Transverse colon (tissue), 4 donors: ENCODE measurements around the gene RNU5B-1. TPM values are rescaled to one million over a fixed set of nuclear protein-coding genes. Genes with fewer than 3 reads are reported as not detected.

ENCODE experiments used
- DNase-seq: peaks from one replicate; pipeline ENCODE4 v3.0.0-alpha.2; 2019
- H3K27ac ChIP-seq, 4 donors: fragments of 200-600 bp; sonication (generic); 2 replicates each; pipeline ENCODE4 v1.5.1; 2016 to 2018; ENCODE audit warnings: inconsistent platforms in 4 of 4
- H3K27me3 ChIP-seq: fragments of 200-600 bp; sonication (generic); 2 replicates; pipeline ENCODE4 v1.5.1; 2017; ENCODE audit warnings: inconsistent platforms
- H3K36me3 ChIP-seq, 4 donors: fragments of 200-600 bp; sonication (generic); 2 replicates each; pipeline ENCODE4 v1.5.1; 2017 to 2019; ENCODE audit warnings: inconsistent platforms in 4 of 4
- H3K4me1 ChIP-seq, 4 donors: fragments of 200-600 bp; sonication (generic); 2 replicates each; pipeline ENCODE4 v1.5.1; 2017 to 2020; ENCODE audit warnings: inconsistent platforms in 4 of 4
- H3K4me3 ChIP-seq, 4 donors: fragments of 200-600 bp; sonication (generic); 1 replicate in 1 of 4; 2 replicates in 3 of 4; pipeline versions ENCODE4 v1.5.1 to v1.6.1; 2017 to 2019; ENCODE audit warnings: inconsistent platforms in 4 of 4
- H3K9me3 ChIP-seq, 2 donors: fragments of 200-600 bp; sonication (generic); 2 replicates each; pipeline ENCODE4 v1.5.1; 2017 to 2019; ENCODE audit warnings: inconsistent platforms in 2 of 2
- EP300 ChIP-seq: sonication (generic); formaldehyde crosslinking; IDR thresholded peaks from one replicate; pipeline ENCODE4 v1.6.1; 2017; ENCODE audit warnings: antibody characterized with exemption, low read depth
- POLR2A ChIP-seq: fragments of 450-650 bp; IDR thresholded peaks from one replicate; pipeline ENCODE4 v1.6.1; 2016; ENCODE audit warnings: antibody characterized with exemption, mild to moderate bottlenecking, moderate library complexity
- POLR2AphosphoS5 ChIP-seq, 3 donors: sonication (generic); formaldehyde crosslinking; IDR thresholded peaks; one replicate each; pipeline ENCODE4 v1.6.1; 2016; ENCODE audit warnings: antibody characterized with exemption in 3 of 3
- WGBS, 2 donors: methylation state at CpG; one replicate each; pipeline ENCODE4 v1.1.5; 2018; ENCODE audit warnings: low coverage in 1 of 2; 5-methylcytosine and 5-hydroxymethylcytosine counted together
- in situ Hi-C, 4 donors: fragments of 200-750 bp; cut with MboI; loops; one replicate each; pipeline versions ENCODE4 v1.15.0 to v1.15.1; 2017; ENCODE audit warnings: low sequenced_read_pairs in 3 of 4, low pct_ligation_motif_present in 1 of 4, low pct_unique_long_range_greater_than_20kb in 1 of 4
- intact Hi-C: fragments of 100-400 bp; cut with DNase I; formaldehyde crosslinking; loops from one replicate; pipeline ENCODE4 v1.15.1; 2023; ENCODE audit warnings: low total_unique reads
- total RNA-seq, 4 donors: library from RNA; depleted of rRNA; stranded (reverse); fragments of >200 nt; gene quantifications; one replicate each; pipeline ENCODE4 v1.1.0, GENCODE V29; 2016
- TF ChIP-seq, protein P1 (sequence below), 5 experiments: fragments of 200-600 bp in 3 of 5; fragments of 450-650 bp in 2 of 5; sonication (generic) in 3 of 5; IDR thresholded peaks; 1 replicate in 2 of 5; 2 replicates in 3 of 5; pipeline ENCODE4 v1.5.1; 2016 to 2017; ENCODE audit warnings: antibody characterized with exemption in 5 of 5, inconsistent platforms in 3 of 5, mild to moderate bottlenecking in 2 of 5, moderate library complexity in 1 of 5

RNU5B-1 gene
- total RNA-seq, 4 donors from 2014 or later: not detected

DNA sequence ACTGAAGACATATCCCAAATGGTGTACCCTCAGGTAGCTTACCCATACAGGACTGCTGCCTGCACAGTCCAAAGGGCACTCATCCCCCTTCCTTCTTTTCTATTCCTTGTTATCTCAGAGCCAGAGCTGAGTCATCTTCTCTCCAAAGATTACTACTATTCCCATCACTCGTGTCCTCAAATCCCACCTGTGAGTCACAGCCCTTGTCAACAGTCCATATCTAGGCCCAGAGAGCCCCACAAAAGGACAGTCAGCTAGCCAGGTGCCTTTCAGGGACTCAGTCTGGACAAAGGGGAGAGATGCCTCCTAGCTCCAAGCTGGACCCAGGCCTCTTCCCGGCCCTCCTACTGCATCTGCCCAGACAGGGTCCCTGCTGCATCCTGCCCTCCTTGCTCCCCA lies 28.8 kb upstream of the RNU5B-1 start:
- in situ Hi-C loops: loop anchor here (10.0 to 25.0 kb wide), 2 partner anchors 91 to 238 kb away; partner anchors contain the start of genes MTFMT (in 3 of the 4), SLC51B (in 3 of the 4) and CLPX (in 2 of the 4)
- TF ChIP-seq EP300 (no peak), POLR2AphosphoS5 (IDR thresholded peaks at IDR 0.05) (no peak), POLR2A (no peak)
- TF ChIP-seq, protein P1, sequence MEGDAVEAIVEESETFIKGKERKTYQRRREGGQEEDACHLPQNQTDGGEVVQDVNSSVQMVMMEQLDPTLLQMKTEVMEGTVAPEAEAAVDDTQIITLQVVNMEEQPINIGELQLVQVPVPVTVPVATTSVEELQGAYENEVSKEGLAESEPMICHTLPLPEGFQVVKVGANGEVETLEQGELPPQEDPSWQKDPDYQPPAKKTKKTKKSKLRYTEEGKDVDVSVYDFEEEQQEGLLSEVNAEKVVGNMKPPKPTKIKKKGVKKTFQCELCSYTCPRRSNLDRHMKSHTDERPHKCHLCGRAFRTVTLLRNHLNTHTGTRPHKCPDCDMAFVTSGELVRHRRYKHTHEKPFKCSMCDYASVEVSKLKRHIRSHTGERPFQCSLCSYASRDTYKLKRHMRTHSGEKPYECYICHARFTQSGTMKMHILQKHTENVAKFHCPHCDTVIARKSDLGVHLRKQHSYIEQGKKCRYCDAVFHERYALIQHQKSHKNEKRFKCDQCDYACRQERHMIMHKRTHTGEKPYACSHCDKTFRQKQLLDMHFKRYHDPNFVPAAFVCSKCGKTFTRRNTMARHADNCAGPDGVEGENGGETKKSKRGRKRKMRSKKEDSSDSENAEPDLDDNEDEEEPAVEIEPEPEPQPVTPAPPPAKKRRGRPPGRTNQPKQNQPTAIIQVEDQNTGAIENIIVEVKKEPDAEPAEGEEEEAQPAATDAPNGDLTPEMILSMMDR (IDR thresholded peaks at IDR 0.05): no peak

DNA sequence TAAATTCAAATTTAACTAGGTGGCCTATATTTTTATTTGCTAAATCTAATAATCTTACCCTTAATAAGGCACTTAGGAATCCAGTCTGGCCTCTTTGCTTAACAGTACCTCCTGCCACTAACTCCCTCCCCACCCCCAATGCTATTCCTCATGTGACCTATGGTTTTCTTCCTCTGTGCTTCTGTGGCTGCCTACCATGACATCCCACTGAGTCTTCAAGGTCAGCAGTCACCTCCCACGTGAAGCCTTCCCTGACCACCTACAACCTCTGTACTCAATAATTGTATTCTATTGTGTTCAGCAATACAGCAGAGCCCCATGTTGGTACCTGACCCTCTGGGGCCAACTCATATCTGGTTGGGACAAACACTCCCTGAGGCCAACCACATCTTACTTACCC lies 27.5 kb upstream of the RNU5B-1 start:
- 80 to 88% methylated on average over 1 of the region's 1 CpG for WGBS, 2 donors
- TF ChIP-seq, protein P1 (IDR thresholded peaks at IDR 0.05): no peak
- TF ChIP-seq POLR2A: no peak
- no peak for TF ChIP-seq POLR2AphosphoS5 (IDR thresholded peaks at IDR 0.05)
- TF ChIP-seq EP300: no peak
- intact Hi-C loops: no loop called here

More for the DNA sequence above, 28.8 kb upstream of the RNU5B-1 start:
- Histone ChIP-seq H3K9me3 (no peaks in the 10 kb centered on the region), H3K4me3 (no peak overlapping the region), H3K4me1 (peaks cover 6 to 16% (median 9%) of the 10 kb centered on the region in 4 donors), H3K36me3 (no peaks in the 10 kb centered on the region), H3K27me3 (no peaks in the 10 kb centered on the region), H3K27ac (no peak overlapping the region)
- intact Hi-C loops: no loop called here
- no peak for DNase-seq
- WGBS, 2 donors: 69% methylated on average over 2 of the region's 2 CpGs; no CpG with 5 or more reads in 1 of the 2 donors

DNA sequence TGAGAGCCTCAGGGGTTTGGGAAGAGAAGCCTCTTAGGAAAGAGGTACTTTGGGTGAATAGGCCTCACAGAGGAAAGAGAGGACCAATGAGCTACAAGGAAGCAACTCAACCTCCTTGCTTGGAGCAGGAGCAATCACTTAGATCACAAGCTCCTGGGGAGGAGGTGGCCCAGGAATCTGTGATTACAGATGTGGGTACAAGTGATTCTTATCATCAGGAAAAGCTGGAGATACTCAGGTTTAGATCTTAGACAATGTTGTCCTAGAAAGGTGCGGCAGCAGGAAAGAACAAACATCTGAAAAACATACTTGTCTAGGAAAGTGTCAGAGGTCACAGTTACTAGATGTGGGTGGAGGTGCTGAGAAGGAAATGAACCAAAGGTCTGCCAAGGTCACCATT lies 26.0 kb upstream of the RNU5B-1 start:
- H3K4me1 ChIP-seq: peaks cover 6 to 14% (median 9%) of the 10 kb centered on the region in 4 donors
- no peaks in the 10 kb centered on the region for H3K9me3 ChIP-seq
- no peak for DNase-seq
- 63 to 67% methylated on average over 1 of the region's 1 CpG for WGBS, 2 donors
- H3K27me3 ChIP-seq: no peaks in the 10 kb centered on the region
- H3K4me3 ChIP-seq: no peak overlapping the region
- no peaks in the 10 kb centered on the region for H3K36me3 ChIP-seq
- H3K27ac ChIP-seq: peak overlapping the region; percentile 14 to 48 (median 38)
- in situ Hi-C loops: loop anchor here (10.0 to 25.0 kb wide), 2 partner anchors 94 to 241 kb away; partner anchors contain the start of genes MTFMT (in 3 of the 4), SLC51B (in 3 of the 4) and CLPX (in 2 of the 4)
- intact Hi-C loops: no loop called here
- TF ChIP-seq POLR2A: no peak
- no peak for TF ChIP-seq POLR2AphosphoS5 (IDR thresholded peaks at IDR 0.05)
- TF ChIP-seq, protein P1 (IDR thresholded peaks at IDR 0.05): no peak
- TF ChIP-seq EP300: no peak

More for the DNA sequence above, 27.5 kb upstream of the RNU5B-1 start:
- no peaks in the 10 kb centered on the region for H3K27me3 ChIP-seq
- no peak overlapping the region for H3K27ac ChIP-seq
- H3K36me3 ChIP-seq: no peaks in the 10 kb centered on the region
- peaks cover 6 to 14% (median 9%) of the 10 kb centered on the region in 4 donors for H3K4me1 ChIP-seq
- DNase-seq: no peak
- in situ Hi-C loops: loop anchor here (10.0 to 25.0 kb wide), 2 partner anchors 92 to 240 kb away; partner anchors contain the start of genes MTFMT (in 3 of the 4), SLC51B (in 3 of the 4) and CLPX (in 2 of the 4)
- no peak overlapping the region for H3K4me3 ChIP-seq
- H3K9me3 ChIP-seq: no peaks in the 10 kb centered on the region

DNA sequence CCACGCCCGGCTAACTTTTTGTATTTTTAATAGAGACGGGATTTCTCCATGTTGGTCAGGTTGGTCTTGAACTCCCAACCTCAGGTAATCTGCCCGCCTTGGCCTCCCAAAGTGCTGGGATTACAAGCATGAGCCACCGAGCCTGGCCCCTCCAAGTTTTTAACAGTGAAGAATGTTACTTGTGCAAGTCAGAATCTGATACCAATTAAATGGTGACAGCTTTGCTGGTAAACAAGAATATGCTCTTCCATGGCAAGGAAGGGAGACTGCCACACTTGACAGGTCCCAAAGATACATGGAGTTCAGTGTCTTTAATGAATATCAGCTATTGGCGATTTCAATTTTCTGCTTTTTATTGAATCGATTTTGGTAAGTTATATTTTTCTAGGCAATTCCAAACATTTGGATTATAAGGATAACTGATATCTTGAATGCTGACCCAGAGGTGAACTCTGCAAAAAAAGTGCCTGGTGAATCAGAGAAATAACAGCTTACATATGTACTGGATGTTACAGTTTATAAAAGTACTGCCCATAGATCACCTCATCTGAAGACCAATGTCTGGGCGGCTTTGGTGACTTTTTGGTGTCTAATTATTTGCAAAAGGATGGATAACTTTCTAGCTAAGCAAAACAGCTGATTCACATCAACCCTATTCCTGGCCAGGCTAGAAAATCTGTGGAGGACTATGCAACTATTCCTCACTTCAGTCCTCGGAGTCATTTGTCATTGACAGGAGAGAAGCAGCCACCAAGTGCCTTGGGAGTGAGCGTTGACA lies 19.0 kb upstream of the RNU5B-1 start:
- 54 to 75% methylated on average over 4 to 10 of the region's 10 CpGs for WGBS, 2 donors
- TF ChIP-seq POLR2A (no peak), EP300 (no peak), POLR2AphosphoS5 (IDR thresholded peaks at IDR 0.05) (no peak)
- TF ChIP-seq, protein P1 (IDR thresholded peaks at IDR 0.05): no peak
- Histone ChIP-seq H3K27me3 (no peaks in the 10 kb centered on the region), H3K36me3 (no peaks in the 10 kb centered on the region), H3K9me3 (no peaks in the 10 kb centered on the region), H3K4me3 (peak overlapping the region in 3 of 4 donors; percentile 54 to 75 (median 72)), H3K4me1 (peaks cover 4 to 19% (median 16%) of the 10 kb centered on the region in 4 donors), H3K27ac (peak overlapping the region; percentile 88 to 95 (median 92))
- DNase-seq: no peak
- in situ Hi-C loops (loop anchor here in 3 of 4 donors (25.0 kb wide), 1 partner anchor 248 kb away; the partner anchor contains the start of genes MTFMT (in 3 of the 3) and SLC51B (in 3 of the 3)), intact Hi-C loops (no loop called here)
